GM23338 (cell line): Measurements from ENCODE around the gene NMBR. TPM values are rescaled to one million over a fixed set of nuclear protein-coding genes. Genes with fewer than 3 reads are reported as not detected.

Source experiments
- ATAC-seq: fragments of 200-7000 bp; cut with Tn5 transposase; 3 replicates; pipeline ENCODE4 v1.9.1; 2020
- DNase-seq: peaks from one replicate; pipeline ENCODE4 v3.0.0-alpha.2; 2015; ENCODE audit warnings: low spot score
- H2AFZ ChIP-seq: fragments of 200-600 bp; sonication (generic); 2 replicates; pipeline ENCODE4 v1.8.0; 2016; ENCODE audit warnings: antibody characterized with exemption, mild to moderate bottlenecking, moderate library complexity
- H3F3A ChIP-seq: fragments of 200-600 bp; sonication (generic); replicated peaks from 2 replicates; pipeline ENCODE4 v1.8.0; 2017; ENCODE audit warnings: antibody characterized with exemption, mixed run types, low read depth
- H3K27ac ChIP-seq: fragments of 200-600 bp; sonication (generic); 2 replicates; pipeline ENCODE4 v1.6.1; 2016; ENCODE audit warnings: low read depth
- H3K27me3 ChIP-seq: fragments of 200-600 bp; sonication (generic); 2 replicates; pipeline ENCODE4 v1.8.0; 2016; ENCODE audit warnings: mild to moderate bottlenecking, mixed run types, moderate library complexity; ENCODE audit not compliant: insufficient read depth
- H3K36me3 ChIP-seq: fragments of 200-600 bp; sonication (generic); 2 replicates; pipeline ENCODE4 v1.8.0; 2016; ENCODE audit warnings: mild to moderate bottlenecking; ENCODE audit not compliant: insufficient read depth
- H3K4me1 ChIP-seq: fragments of 200-600 bp; sonication (generic); 2 replicates; pipeline ENCODE4 v1.8.0; 2016; ENCODE audit warnings: mild to moderate bottlenecking, moderate library complexity; ENCODE audit not compliant: insufficient read depth
- H3K4me2 ChIP-seq: fragments of 200-600 bp; sonication (generic); 2 replicates; pipeline ENCODE4 v1.7.1; 2017; ENCODE audit warnings: mixed run types
- H3K4me3 ChIP-seq: fragments of 200-600 bp; sonication (generic); 2 replicates; pipeline ENCODE4 v1.6.1; 2016; ENCODE audit warnings: mixed run types
- H3K79me2 ChIP-seq: fragments of 200-600 bp; sonication (generic); replicated peaks from 2 replicates; pipeline ENCODE4 v1.8.0; 2017; ENCODE audit warnings: mild to moderate bottlenecking; ENCODE audit not compliant: insufficient read depth
- H3K9me2 ChIP-seq: fragments of 200-600 bp; sonication (generic); 2 replicates; pipeline ENCODE4 v1.8.0; 2017; ENCODE audit not compliant: insufficient read depth
- H4K20me1 ChIP-seq: fragments of 200-600 bp; sonication (generic); replicated peaks from 2 replicates; pipeline ENCODE4 v1.8.0; 2017; ENCODE audit warnings: mild to moderate bottlenecking; ENCODE audit not compliant: insufficient read depth
- H3K27ac Mint-ChIP-seq: 2 replicates; pipeline ENCODE4 v1.8.0; 2020; ENCODE audit warnings: inconsistent platforms, mild to moderate bottlenecking, moderate library complexity, mixed read lengths
- H3K27me3 Mint-ChIP-seq: 3 replicates; pipeline ENCODE4 v1.8.0; 2022; ENCODE audit warnings: low read depth, mild to moderate bottlenecking, moderate library complexity, mixed read lengths, inconsistent platforms; ENCODE audit not compliant: insufficient read depth, poor library complexity
- H3K36me3 Mint-ChIP-seq: 3 replicates; pipeline ENCODE4 v1.8.0; 2021; ENCODE audit warnings: low read depth, mild to moderate bottlenecking, inconsistent platforms, moderate library complexity, mixed read lengths
- H3K4me1 Mint-ChIP-seq: 3 replicates; pipeline ENCODE4 v1.8.0; 2020; ENCODE audit warnings: mild to moderate bottlenecking, inconsistent platforms, mixed read lengths
- H3K4me3 Mint-ChIP-seq: 3 replicates; pipeline ENCODE4 v1.8.0; 2021; ENCODE audit warnings: moderate library complexity, mild to moderate bottlenecking, inconsistent platforms, mixed read lengths
- H3K9me3 Mint-ChIP-seq: 3 replicates; pipeline ENCODE4 v1.8.0; 2020; ENCODE audit warnings: moderate library complexity, mild to moderate bottlenecking, inconsistent platforms, mixed read lengths
- CREB1 ChIP-seq: fragments of 250-450 bp; sonication (Bioruptor Pico); IDR thresholded peaks from 2 replicates; pipeline ENCODE4 v1.5.0; 2020; ENCODE audit warnings: low read depth, mild to moderate bottlenecking, moderate library complexity
- EZH2 ChIP-seq: fragments of 200-600 bp; sonication (generic); IDR thresholded peaks from one replicate; pipeline ENCODE4 v1.8.0; 2017; ENCODE audit warnings: antibody characterized with exemption, mild to moderate bottlenecking, low read depth; ENCODE audit not compliant: unreplicated experiment
- EZH2phosphoT487 ChIP-seq: fragments of 200-600 bp; sonication (generic); IDR thresholded peaks from one replicate; pipeline ENCODE4 v1.8.1; 2018; ENCODE audit warnings: antibody characterized with exemption; ENCODE audit not compliant: unreplicated experiment
- JUNB ChIP-seq: IDR thresholded peaks from one replicate; pipeline ENCODE4 v1.6.1; 2016; ENCODE audit warnings: antibody characterized with exemption; ENCODE audit not compliant: unreplicated experiment
- POLR2AphosphoS5 ChIP-seq: IDR thresholded peaks from 2 replicates; pipeline ENCODE4 v1.6.1; 2016; ENCODE audit warnings: antibody characterized with exemption, low read depth
- REST ChIP-seq: IDR thresholded peaks from one replicate; pipeline ENCODE4 v1.6.1; 2018; ENCODE audit warnings: antibody characterized with exemption; ENCODE audit not compliant: unreplicated experiment
- ZNF331 ChIP-seq: fragments of 250-450 bp; sonication (Bioruptor Pico); IDR thresholded peaks from 2 replicates; pipeline ENCODE4 v1.5.0; 2020; ENCODE audit warnings: low read depth, mild to moderate bottlenecking, moderate library complexity
- polyA plus RNA-seq: library from polyadenylated mRNA; unstranded; fragments of >200 nt; fragmentation: Nextera tagmentation; extraction: Ambion mirVana; gene quantifications from 2 replicates; pipeline ENCODE4 v1.2.1, GENCODE V29; 2016
- total RNA-seq: library from RNA; depleted of rRNA; stranded (reverse); fragments of >200 nt; shearing (Covaris generic); gene quantifications from 2 replicates; pipeline ENCODE4 v1.2.3, GENCODE V29; 2014

Gene NMBR
- total and polyA plus RNA-seq, 2 experiments from 2014 or later: not detected

- DNase-seq: no peak
- no peak for TF ChIP-seq REST
- TF ChIP-seq EZH2phosphoT487: no peak
- no peaks in the 10 kb centered on the region; the same call in 1 of the 2 replicates for H3K36me3 ChIP-seq
- peaks cover 8% of the 10 kb centered on the region; the same call in 1 of the 3 replicates for H3K9me3 Mint-ChIP-seq
- H3K4me1 Mint-ChIP-seq: peaks cover 5% of the 10 kb centered on the region; the same call in 2 of the 3 replicates
- no peaks in the 10 kb centered on the region for H3F3A ChIP-seq
- peaks cover 7% of the 10 kb centered on the region; the same call in 1 of the 2 replicates for H3K4me1 ChIP-seq
- H3K27me3 ChIP-seq: no peaks in the 10 kb centered on the region
- H3K27me3 Mint-ChIP-seq: peaks cover 2% of the 10 kb centered on the region
- peak overlapping the region; percentile 79; the same call in 1 of the 2 replicates for H2AFZ ChIP-seq
- no peaks in the 10 kb centered on the region; the same call in 2 of the 3 replicates for H3K36me3 Mint-ChIP-seq
- H3K79me2 ChIP-seq: no peaks in the 10 kb centered on the region
- ATAC-seq: no peak
- H3K9me2 ChIP-seq: 0 out of 2 replicates have a peak, but pooled peaks cover 4% of the 10 kb centered on the region
- no peak overlapping the region for H3K27ac Mint-ChIP-seq
- H3K4me3 ChIP-seq: no peak overlapping the region
- no peak overlapping the region for H3K4me3 Mint-ChIP-seq
- no peak overlapping the region for H3K4me2 ChIP-seq
- H3K27ac ChIP-seq: no peak overlapping the region
- no peaks in the 10 kb centered on the region for H4K20me1 ChIP-seq
Observed at GRCh38 chr6:142075516-142076101, 71.3 kb downstream of the NMBR start.

GRCh38 chr6:142074516-142074915 is 72.4 kb downstream of the NMBR start:
- peaks cover 7% of the 10 kb centered on the region; the same call in 1 of the 2 replicates for H3K4me1 ChIP-seq
- H3K27me3 Mint-ChIP-seq: peaks cover 2% of the 10 kb centered on the region
- H3K4me3 ChIP-seq: no peak overlapping the region
- no peak overlapping the region for H2AFZ ChIP-seq
- no peak overlapping the region for H3K27ac Mint-ChIP-seq
- no peaks in the 10 kb centered on the region; the same call in 2 of the 3 replicates for H3K36me3 Mint-ChIP-seq
- H3K4me2 ChIP-seq: no peak overlapping the region
- no peaks in the 10 kb centered on the region; the same call in 1 of the 2 replicates for H3K36me3 ChIP-seq
- H3K27me3 ChIP-seq: no peaks in the 10 kb centered on the region
- H4K20me1 ChIP-seq: no peaks in the 10 kb centered on the region
- H3K9me3 Mint-ChIP-seq: peaks cover 8% of the 10 kb centered on the region; the same call in 1 of the 3 replicates
- ATAC-seq: no peak
- H3K9me2 ChIP-seq: 0 out of 2 replicates have a peak, but pooled peaks cover 4% of the 10 kb centered on the region
- no peak overlapping the region for H3K27ac ChIP-seq
- no peaks in the 10 kb centered on the region for H3K79me2 ChIP-seq
- no peak for DNase-seq
- H3F3A ChIP-seq: no peaks in the 10 kb centered on the region
- no peak overlapping the region for H3K4me3 Mint-ChIP-seq
- peaks cover 5% of the 10 kb centered on the region; the same call in 2 of the 3 replicates for H3K4me1 Mint-ChIP-seq
- TF ChIP-seq JUNB (no peak), CREB1 (CRISPR knock-in tag) (no peak), REST (no peak), EZH2 (no peak), POLR2AphosphoS5 (no peak), ZNF331 (CRISPR knock-in tag) (no peak), EZH2phosphoT487 (no peak)
